ENCODE results near the gene TNFRSF19.

- TF ChIP-seq CTCF (IDR thresholded peaks at IDR 0.05) (no peak), POLR2A (IDR thresholded peaks at IDR 0.05) (no peak)
These were observed 57.2 kb downstream of the TNFRSF19 start for GRCh38 chr13:23627410-23627809.
